ENCODE data around the gene RBMS2. TPM values are rescaled to one million over a fixed set of nuclear protein-coding genes. Genes with fewer than 3 reads are reported as not detected.

Gene RBMS2
- total RNA-seq, 3 donors from 2014 or later (not counting 1 experiment from before 2014, with no cell fraction given), result 10.8 to 16.5 (median 15.6) TPM

DNA sequence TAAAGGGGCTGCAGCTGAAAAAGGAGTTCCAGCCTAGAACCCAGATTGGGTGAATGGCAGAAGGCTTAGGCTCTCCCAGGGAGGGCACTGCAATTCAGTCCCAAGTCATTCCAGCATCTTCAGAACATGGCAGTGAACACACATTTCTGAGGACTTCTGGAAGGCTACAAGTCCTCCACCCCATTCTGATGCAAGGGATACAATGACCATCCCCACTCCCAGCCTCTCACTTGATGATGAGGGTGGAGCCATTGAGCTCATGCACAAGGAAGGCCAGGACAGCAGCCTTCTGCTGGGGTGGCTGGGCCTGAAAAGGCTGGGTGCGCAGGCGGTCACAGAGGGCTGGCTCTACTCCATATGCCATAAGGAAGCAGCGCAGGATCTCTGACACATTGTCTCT, 82.7 kb downstream of the RBMS2 start:
- Mint-ChIP-seq H3K4me3 (no peak overlapping the region), H3K9me3 (no peaks in the 10 kb centered on the region), H3K4me1 (peaks cover 0 to 5% of the 10 kb centered on the region in 2 donors), H3K27me3 (ENCODE audit: low read depth in 2 of 2) (no peaks in the 10 kb centered on the region), H3K36me3 (peaks cover 16% of the 10 kb centered on the region), H3K27ac (peak overlapping the region in 1 of 2 donors; percentile 19)
- Histone ChIP-seq H3K36me3 (ENCODE audit: control insufficient read depth, insufficient read depth, low read length) (peaks cover 86% of the 10 kb centered on the region), H3K27me3 (ENCODE audit: control insufficient read depth, insufficient read depth, low read length) (no peaks in the 10 kb centered on the region), H3K27ac (ENCODE audit: low read length) (no peak overlapping the region), H3K9me3 (ENCODE audit: control insufficient read depth, insufficient read depth, low read length) (no peaks in the 10 kb centered on the region), H3K4me3 (ENCODE audit: low read length) (no peak overlapping the region), H3K4me1 (ENCODE audit: control insufficient read depth, insufficient read depth, low read length) (no peaks in the 10 kb centered on the region)
- WGBS (ENCODE audit: insufficient coverage), result 100% methylated on average over 3 of the region's 3 CpGs
- no peak for DNase-seq
- TF ChIP-seq, protein P1, sequence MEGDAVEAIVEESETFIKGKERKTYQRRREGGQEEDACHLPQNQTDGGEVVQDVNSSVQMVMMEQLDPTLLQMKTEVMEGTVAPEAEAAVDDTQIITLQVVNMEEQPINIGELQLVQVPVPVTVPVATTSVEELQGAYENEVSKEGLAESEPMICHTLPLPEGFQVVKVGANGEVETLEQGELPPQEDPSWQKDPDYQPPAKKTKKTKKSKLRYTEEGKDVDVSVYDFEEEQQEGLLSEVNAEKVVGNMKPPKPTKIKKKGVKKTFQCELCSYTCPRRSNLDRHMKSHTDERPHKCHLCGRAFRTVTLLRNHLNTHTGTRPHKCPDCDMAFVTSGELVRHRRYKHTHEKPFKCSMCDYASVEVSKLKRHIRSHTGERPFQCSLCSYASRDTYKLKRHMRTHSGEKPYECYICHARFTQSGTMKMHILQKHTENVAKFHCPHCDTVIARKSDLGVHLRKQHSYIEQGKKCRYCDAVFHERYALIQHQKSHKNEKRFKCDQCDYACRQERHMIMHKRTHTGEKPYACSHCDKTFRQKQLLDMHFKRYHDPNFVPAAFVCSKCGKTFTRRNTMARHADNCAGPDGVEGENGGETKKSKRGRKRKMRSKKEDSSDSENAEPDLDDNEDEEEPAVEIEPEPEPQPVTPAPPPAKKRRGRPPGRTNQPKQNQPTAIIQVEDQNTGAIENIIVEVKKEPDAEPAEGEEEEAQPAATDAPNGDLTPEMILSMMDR (IDR thresholded peaks at IDR 0.05), result no peak
- no peak for ATAC-seq
- intact Hi-C loops (cut with micrococcal nuclease), result loop anchor here (5.0 kb wide), 1 partner anchor 33 kb away; no protein-coding TSS in a partner anchor

DNA sequence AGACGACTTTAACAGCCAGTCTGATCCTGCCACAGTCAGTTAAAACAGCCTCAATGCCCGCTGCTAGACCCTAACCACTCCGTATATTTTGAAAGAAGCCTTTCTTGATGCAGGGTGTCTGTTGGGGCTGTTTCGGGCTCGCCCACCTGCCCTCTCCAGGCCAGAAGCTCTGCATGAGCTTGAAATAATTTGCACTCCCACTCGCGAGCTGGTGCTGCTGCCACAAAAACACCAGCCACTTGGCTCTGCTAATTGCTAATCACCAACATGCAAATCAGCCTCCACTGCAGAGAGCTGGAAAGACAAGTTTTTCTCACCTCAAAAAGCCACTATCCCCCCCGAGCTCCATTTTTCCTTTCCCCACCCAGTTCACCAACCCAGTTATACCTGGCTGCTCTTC, 93.0 kb downstream of the RBMS2 start:
- Histone ChIP-seq H3K9me3 (ENCODE audit: control insufficient read depth, insufficient read depth, low read length) (no peaks in the 10 kb centered on the region), H3K27ac (ENCODE audit: low read length) (no peak overlapping the region), H3K4me3 (ENCODE audit: low read length) (no peak overlapping the region), H3K4me1 (ENCODE audit: control insufficient read depth, insufficient read depth, low read length) (no peaks in the 10 kb centered on the region), H3K27me3 (ENCODE audit: control insufficient read depth, insufficient read depth, low read length) (no peaks in the 10 kb centered on the region), H3K36me3 (ENCODE audit: control insufficient read depth, insufficient read depth, low read length) (peaks cover 85% of the 10 kb centered on the region)
- Mint-ChIP-seq H3K4me3 (no peak overlapping the region), H3K27me3 (ENCODE audit: low read depth in 2 of 2) (no peaks in the 10 kb centered on the region), H3K4me1 (peaks cover 18 to 43% of the 10 kb centered on the region in 2 donors), H3K27ac (no peak overlapping the region), H3K9me3 (no peaks in the 10 kb centered on the region), H3K36me3 (peaks cover 49% of the 10 kb centered on the region)
- TF ChIP-seq, protein P1 (IDR thresholded peaks at IDR 0.05), result no peak
- no peak for DNase-seq
- WGBS (ENCODE audit: insufficient coverage), result 92% methylated on average over 8 of the region's 8 CpGs
- intact Hi-C loops (cut with micrococcal nuclease), result no loop called here
- no peak for ATAC-seq

DNA sequence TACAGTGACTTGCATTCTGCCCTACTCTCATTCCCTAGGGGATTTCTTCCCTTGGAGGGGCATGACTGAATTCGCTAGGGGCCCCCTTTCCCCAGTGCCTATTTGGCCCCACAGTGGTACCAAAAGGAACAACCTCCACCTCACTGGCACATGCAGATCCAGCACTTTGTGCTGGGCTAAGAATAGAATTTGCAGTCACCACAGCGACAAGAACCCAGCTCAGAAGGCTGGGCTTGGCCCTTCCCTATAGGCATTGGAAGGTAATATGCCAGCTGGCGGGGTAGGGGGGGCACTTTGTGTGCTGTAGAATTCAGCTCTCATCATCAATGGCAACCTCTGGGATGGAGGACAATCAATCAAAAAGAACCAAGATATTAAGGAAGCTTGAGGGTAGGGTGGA, 94.6 kb downstream of the RBMS2 start:
- WGBS (ENCODE audit: insufficient coverage), result 97% methylated on average over 3 of the region's 3 CpGs
- Mint-ChIP-seq H3K27ac (no peak overlapping the region), H3K4me3 (no peak overlapping the region), H3K4me1 (peaks cover 24 to 40% of the 10 kb centered on the region in 2 donors), H3K9me3 (no peaks in the 10 kb centered on the region), H3K36me3 (peaks cover 39% of the 10 kb centered on the region), H3K27me3 (ENCODE audit: low read depth in 2 of 2) (no peaks in the 10 kb centered on the region)
- intact Hi-C loops (cut with micrococcal nuclease), result no loop called here
- Histone ChIP-seq H3K36me3 (ENCODE audit: control insufficient read depth, insufficient read depth, low read length) (peaks cover 83% of the 10 kb centered on the region), H3K27me3 (ENCODE audit: control insufficient read depth, insufficient read depth, low read length) (no peaks in the 10 kb centered on the region), H3K4me1 (ENCODE audit: control insufficient read depth, insufficient read depth, low read length) (no peaks in the 10 kb centered on the region), H3K9me3 (ENCODE audit: control insufficient read depth, insufficient read depth, low read length) (no peaks in the 10 kb centered on the region), H3K4me3 (ENCODE audit: low read length) (no peak overlapping the region), H3K27ac (ENCODE audit: low read length) (no peak overlapping the region)
- no peak for DNase-seq
- no peak for ATAC-seq
- TF ChIP-seq, protein P1 (IDR thresholded peaks at IDR 0.05), result no peak

DNA sequence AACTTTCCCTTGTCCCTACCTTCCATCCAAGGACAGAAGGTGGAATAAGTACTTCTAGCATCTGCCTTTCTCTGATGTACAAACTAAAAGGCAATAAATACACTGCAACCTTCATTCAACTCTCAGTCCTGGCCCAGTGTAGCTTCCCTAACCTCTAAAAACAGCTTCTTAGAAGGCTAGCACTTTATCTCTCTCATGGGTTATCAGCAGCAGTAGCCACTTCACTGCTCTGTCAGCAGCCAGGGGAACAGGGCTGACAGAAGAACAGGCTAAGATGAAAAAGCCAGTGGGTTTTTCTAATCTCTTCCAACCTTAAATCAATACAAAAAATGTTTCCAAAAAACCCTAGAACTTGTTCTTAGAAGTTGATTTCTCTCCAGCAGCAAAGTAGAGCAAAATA, 95.3 kb downstream of the RBMS2 start:
- Mint-ChIP-seq H3K9me3 (no peaks in the 10 kb centered on the region), H3K36me3 (peaks cover 32% of the 10 kb centered on the region), H3K27me3 (ENCODE audit: low read depth in 2 of 2) (no peaks in the 10 kb centered on the region), H3K4me3 (no peak overlapping the region), H3K27ac (peak overlapping the region; percentile 41), H3K4me1 (peaks cover 26 to 39% of the 10 kb centered on the region in 2 donors)
- H3K9me3 ChIP-seq (ENCODE audit: control insufficient read depth, insufficient read depth, low read length), result no peaks in the 10 kb centered on the region
- DNase-seq (no peak), ATAC-seq (no peak)
- TF ChIP-seq, protein P1 (IDR thresholded peaks at IDR 0.05), result no peak
- intact Hi-C loops (cut with micrococcal nuclease), result no loop called here
- peaks cover 76% of the 10 kb centered on the region for H3K36me3 ChIP-seq (ENCODE audit: control insufficient read depth, insufficient read depth, low read length)
- no peaks in the 10 kb centered on the region for H3K27me3 ChIP-seq (ENCODE audit: control insufficient read depth, insufficient read depth, low read length)
- no peaks in the 10 kb centered on the region for H3K4me1 ChIP-seq (ENCODE audit: control insufficient read depth, insufficient read depth, low read length)
- no peak overlapping the region for H3K27ac ChIP-seq (ENCODE audit: low read length)
- no peak overlapping the region for H3K4me3 ChIP-seq (ENCODE audit: low read length)

All from natural killer cell (primary cell).